GM21723 (cell line): ENCODE results near the gene NYNRIN.
"Not testable (repeated sequence)": the region's sequence is repeated elsewhere in the genome, so short reads cannot be mapped to it uniquely, and the experiment has no call there.

Source experiments
- ATAC-seq: cut with Tn5 transposase; IDR thresholded peaks from one replicate; pipeline ENCODE4 v1.9.1; 2021; ENCODE audit warnings: mild to moderate bottlenecking, moderate library complexity; ENCODE audit not compliant: unreplicated experiment

The NYNRIN gene

DNA sequence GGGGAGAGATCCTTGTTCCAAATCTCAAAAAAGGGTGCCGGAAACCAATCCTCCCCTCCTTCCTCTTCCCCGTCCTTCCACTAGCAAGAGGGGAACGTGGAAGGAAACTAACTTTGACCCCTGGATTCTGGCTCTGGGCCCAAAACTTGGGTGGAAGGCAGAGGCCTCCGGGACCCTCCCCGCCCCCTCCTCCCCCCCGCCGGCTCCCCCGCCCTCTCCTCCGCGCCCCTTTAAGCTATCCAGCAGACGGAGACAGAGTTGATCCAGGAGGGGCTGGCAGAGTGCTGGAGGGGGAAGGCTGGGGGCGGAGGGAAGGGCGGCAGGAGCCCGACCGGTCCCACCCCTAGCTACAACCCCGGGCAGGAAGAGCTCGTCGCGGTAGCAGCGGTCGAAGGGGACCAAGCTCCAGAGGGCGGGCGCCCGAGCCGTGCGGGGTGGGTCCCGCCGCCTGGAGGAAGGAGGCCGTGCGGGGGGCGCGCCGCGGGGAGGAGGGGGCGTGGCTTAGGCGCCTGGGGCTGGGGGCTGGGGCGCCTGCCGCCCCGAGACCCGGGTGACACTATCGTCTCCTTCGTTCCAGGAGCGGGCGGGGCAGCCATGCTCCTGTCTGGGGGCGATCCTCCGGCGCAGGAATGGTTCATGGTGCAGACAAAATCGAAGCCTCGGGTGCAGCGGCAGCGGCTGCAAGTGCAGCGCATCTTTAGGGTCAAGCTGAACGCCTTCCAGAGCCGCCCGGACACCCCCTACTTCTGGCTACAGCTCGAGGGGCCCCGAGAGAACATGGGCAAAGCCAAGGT, at the start of gene NYNRIN:
Gene NYNRIN, plus strand, starts transcription at position 351 of the 794 bp plus-strand sequence. Its CDS starts 244 bp downstream, at position 595.
- ATAC-seq = no peak

DNA sequence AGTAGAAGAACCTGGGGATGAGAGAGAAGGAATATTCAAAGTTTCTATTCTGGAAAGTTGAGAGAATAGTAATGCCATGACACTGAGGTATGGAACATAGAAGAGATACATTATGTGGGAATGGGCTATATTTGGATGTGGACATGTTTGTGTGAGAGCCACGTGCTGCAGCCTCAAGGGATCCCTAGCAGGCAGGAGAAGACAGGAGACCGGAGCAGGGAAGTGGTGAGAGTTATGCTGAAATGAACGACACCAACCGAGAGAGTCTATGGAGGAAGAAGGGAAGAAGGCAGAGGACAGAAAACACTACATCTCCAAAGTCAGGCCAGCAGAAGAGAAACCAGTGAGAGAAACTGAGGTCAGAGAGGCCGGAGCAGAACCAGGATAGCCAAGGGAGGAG, 49.1 kb upstream of the NYNRIN start:
- ATAC-seq = no peak

DNA sequence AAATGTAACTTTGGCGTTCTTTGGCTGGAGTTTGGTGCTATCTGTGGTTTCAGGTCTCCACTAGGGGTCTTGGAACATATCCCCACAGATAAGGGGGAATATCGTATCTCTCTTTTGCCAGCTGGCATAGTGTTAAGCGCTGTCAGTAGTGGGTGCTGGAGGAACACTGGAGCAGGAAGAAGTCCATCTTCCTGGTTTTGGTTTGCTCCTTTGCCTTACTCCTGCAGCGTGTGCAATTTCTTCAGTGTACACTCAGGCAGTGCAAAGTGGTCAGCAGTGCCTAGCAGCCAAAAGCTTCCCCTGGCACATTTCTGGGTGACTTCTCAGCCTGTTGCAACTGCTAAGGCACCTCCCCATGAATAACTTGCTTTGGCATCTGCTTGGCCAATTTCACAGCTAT, 47.3 kb upstream of the NYNRIN start:
- no peak for ATAC-seq

GRCh38 chr14:24353559-24354481, 45.0 kb upstream of the NYNRIN start:
- no peak for ATAC-seq

DNA sequence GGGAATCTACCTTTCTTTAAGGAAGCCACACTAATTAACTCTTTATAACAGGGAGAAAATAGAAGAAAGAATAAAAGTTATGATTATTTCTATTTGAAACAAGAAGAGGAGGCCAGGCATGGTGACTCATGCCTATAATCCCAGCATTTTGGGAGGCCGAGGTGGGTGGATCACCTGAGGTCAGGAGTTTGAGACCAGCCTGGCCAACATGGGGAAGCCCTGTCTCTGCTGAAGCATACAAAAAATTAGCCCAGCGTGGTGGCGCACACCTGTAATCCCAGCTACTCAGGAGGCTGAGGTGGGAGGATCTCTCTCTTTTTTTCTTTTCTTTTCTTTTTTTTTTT, 44.3 kb upstream of the NYNRIN start:
- not testable (repeated sequence) for ATAC-seq

- ATAC-seq = no peak
These were observed 43.8 kb upstream of the NYNRIN start for GRCh38 chr14:24355009-24355408.

GRCh38 chr14:24356208-24356607, 42.6 kb upstream of the NYNRIN start:
- no peak for ATAC-seq

DNA sequence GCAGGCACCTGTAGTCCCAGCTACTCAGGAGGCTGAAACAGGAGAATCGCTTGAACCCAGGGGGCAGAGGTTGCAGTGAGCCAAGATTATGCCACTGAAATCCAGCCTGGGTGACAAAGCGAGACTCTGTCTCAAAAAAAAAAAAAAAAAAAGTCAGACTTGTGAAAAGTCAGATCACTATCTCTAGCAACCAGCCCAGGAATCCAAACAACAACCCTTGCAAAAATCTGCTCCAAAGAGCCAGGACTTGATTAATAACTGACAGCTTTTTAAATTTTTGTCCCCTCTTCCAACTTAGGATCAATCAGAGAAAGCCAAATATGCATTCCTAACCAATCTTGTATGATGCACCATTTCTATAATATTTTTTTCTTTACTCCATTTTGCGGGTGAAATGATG, 38.5 kb upstream of the NYNRIN start:
- no peak for ATAC-seq

DNA sequence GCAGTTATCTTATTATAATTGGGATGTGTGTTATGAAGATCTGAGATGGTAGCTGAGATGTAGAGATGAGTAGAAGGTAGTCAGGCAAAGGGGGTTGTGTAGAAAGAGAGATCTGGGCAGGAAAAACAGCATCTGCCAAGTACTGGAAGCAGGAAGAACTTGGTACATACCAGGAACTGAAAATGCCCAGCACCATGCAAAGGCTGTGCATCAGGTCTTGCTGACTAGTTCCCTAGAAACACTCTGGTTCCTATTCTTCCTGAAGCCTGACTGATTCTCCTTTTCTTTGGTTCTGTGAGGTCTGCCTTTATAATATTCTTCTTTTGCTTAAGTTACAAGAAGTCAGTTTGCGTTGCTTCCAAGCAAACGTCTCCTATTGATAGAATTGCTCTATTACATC, 37.5 kb upstream of the NYNRIN start:
- ATAC-seq = no peak

- ATAC-seq = no peak
These were observed 36.4 kb upstream of the NYNRIN start for GRCh38 chr14:24362241-24362960.

- no peak for ATAC-seq
These were observed 35.4 kb upstream of the NYNRIN start for GRCh38 chr14:24363401-24363800.

GRCh38 chr14:24364841-24365240, 34.0 kb upstream of the NYNRIN start:
- no peak for ATAC-seq

DNA sequence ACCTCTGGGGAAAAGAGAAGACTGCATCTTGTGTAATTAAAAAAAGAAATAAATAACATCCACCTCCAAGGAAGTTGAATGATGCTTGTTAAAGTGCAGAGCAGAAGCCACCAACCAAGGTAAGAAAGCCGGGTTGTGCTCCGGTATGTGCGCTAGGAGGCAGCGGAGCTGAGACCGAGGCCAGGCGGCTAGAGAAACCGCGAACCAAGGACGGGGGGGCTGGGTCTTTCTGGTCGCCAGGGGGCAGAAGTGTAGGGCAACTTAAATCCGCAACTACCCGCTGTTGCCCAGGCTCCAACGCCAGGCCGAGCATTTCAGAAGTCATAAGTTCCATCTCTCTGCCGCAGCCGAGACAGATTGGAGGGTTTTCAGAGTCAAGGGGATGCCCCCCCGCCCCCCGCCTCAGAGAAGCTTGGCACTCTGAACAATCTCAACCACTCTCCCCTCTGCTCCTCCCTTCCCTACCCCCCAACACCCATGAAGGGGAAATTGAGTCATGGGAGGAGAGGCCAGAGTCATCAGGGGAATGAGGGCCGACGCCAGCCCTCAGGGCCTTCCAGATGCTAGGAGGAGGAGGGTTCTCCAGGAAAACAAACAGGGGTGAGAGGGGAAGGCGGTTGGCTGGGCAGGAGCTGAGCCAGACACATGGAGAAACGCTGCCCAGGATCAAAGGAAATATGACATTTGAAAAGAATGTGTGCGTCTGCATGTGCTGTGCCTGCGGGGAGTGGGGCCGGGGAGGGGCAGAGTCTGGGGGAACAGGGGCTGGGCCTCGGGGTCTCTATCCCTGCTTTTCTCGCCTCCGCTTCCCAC, 33.0 kb upstream of the NYNRIN start:
- no peak for ATAC-seq

GRCh38 chr14:24366413-24366720, 32.4 kb upstream of the NYNRIN start:
- ATAC-seq = peak; percentile 48

DNA sequence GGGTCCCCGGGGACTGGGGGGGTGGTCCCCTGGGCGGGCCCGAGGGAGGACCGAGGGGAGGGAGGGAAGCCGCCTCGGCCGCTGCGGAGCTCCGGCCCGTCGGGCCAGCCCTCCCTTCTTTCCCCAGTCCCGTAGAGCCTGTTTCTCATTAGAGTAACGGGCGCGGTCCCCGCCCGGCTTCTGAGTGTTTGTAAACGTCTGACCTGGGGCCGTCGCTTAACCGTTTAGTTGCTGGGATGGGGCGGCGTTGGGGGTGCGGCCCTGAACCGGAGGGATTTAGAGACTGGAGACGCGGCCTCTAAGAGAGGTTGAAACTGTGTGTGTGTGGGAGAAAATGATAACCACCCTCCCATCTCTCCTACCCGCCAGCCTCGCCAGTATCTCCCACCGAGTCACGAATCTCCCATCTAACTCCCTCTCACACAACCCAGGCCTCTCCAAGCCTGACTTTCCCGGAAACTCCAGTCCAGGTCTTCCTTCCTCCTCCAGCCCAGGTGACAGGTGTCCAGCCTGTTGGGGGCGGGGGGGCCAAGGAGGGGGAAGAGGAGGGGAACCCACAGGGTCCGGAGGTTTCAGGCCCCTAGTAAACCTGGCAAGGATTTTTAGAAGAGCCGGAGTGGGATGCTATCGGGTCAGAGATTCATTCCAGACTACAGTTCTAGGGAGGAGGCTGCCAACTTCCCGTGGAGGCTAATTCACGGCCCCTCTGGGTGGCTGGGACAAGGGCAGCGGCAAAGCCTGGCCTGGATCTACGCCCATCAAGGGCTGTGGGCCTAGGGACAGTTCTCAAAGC, 31.9 kb upstream of the NYNRIN start:
- ATAC-seq = peak; percentile 45

GRCh38 chr14:24367514-24368211, 31.1 kb upstream of the NYNRIN start, which contains the start of gene NFATC4:
TSS of gene NFATC4 (plus strand) at chr14:24368184. CDS start at chr14:24368341, 157 bp downstream.
- ATAC-seq = no peak

GRCh38 chr14:24368212-24368561, 30.6 kb upstream of the NYNRIN start:
- no peak for ATAC-seq

- no peak for ATAC-seq
These were observed 30.1 kb upstream of the NYNRIN start for GRCh38 chr14:24368562-24369252.

- no peak for ATAC-seq
These were observed 29.3 kb upstream of the NYNRIN start for GRCh38 chr14:24369463-24369862.
